Measurements from ENCODE around the gene GPR139. TPM values are rescaled to one million over a fixed set of nuclear protein-coding genes. Genes with fewer than 3 reads are reported as not detected.

Gene GPR139
- polyA plus RNA-seq, 1 of the 3 experiments (the other 2 are of a cell fraction), result not detected

Other genes with a start within 250 kb of the GPR139 start
- gene GPRC5B, start 189.0 kb downstream of the GPR139 start, polyA plus RNA-seq (2012; rRNA removed), result 1.1 TPM in 2 replicates